ENCODE measurements around the gene EFTUD2. TPM values are rescaled to one million over a fixed set of nuclear protein-coding genes. Genes with fewer than 3 reads are reported as not detected.

Gene EFTUD2
- total and polyA plus RNA-seq, 2 of the 8 experiments (the other 6 are each of a cell fraction or from before 2014, with no cell fraction given): 118 to 195 TPM

DNA sequence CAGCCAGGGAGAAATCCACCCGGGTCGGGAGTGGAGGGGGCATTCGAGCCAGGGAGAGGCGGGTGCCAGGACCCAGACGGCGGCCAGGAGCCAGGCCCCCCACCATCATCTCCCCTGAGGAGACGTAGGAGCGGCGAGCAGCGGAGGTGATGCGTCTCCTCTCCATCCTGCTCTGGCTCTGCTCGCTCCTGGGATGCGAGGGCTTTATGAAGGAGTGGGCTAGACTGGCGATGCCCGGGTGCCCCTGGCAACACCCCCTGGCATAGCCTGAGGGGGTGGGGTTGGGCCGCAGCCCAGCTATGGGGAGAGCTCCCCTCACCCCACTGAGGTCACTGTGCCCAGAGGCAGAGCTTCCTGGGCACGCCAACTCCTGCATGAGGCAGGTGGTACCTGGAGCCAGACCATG, 16.1 kb upstream of the EFTUD2 start, which contains the start of gene GFAP (continued):
- TF ChIP-seq CHD7 (IDR thresholded peaks at IDR 0.05; ENCODE audit: insufficient replicate concordance, low read length) (no peak), POLR2A (IDR thresholded peaks at IDR 0.05; ENCODE audit: control extremely low read depth in 1 of 2, low read depth in 2 of 2, low read length in 2 of 2) (no peak), SAP30 (IDR thresholded peaks at IDR 0.05; ENCODE audit: insufficient read depth, insufficient replicate concordance, low read length) (no peak), HDAC2 (IDR thresholded peaks at IDR 0.05; ENCODE audit: borderline replicate concordance in 1 of 2, low read depth in 2 of 2, low read length in 2 of 2) (no peak), SP4 (IDR thresholded peaks at IDR 0.05; ENCODE audit: low read length) (no peak), FOSL1 (IDR thresholded peaks at IDR 0.05; ENCODE audit: insufficient read depth, low read depth, low read length) (no peak), SP1 (IDR thresholded peaks at IDR 0.05; ENCODE audit: low read depth, low read length) (no peak), SIN3A (conservative IDR thresholded peaks at IDR 0.05 in 1 of 2, IDR thresholded peaks at IDR 0.05 in 1 of 2; ENCODE audit: low read depth in 1 of 2, low read length in 2 of 2) (no peak), BACH1 (IDR thresholded peaks at IDR 0.05; ENCODE audit: low read length) (no peak)
- TF ChIP-seq, protein P1, sequence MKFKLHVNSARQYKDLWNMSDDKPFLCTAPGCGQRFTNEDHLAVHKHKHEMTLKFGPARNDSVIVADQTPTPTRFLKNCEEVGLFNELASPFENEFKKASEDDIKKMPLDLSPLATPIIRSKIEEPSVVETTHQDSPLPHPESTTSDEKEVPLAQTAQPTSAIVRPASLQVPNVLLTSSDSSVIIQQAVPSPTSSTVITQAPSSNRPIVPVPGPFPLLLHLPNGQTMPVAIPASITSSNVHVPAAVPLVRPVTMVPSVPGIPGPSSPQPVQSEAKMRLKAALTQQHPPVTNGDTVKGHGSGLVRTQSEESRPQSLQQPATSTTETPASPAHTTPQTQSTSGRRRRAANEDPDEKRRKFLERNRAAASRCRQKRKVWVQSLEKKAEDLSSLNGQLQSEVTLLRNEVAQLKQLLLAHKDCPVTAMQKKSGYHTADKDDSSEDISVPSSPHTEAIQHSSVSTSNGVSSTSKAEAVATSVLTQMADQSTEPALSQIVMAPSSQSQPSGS (IDR thresholded peaks at IDR 0.05; ENCODE audit: low read length): no peak
